SK-N-SH treated with all-trans-retinoic acid at 6 μM for 48 hours (cell line): ENCODE data around the gene NPTXR.
A peak's percentile ranks its signal among the peaks of the same experiment; 100 is the strongest.
"Not testable (repeated sequence)": the region's sequence is repeated elsewhere in the genome, so short reads cannot be mapped to it uniquely, and the experiment has no call there.

Source experiments
- ATAC-seq: fragments of 200-7000 bp; cut with Tn5 transposase; 3 replicates; pipeline ENCODE4 v1.9.1; 2020; ENCODE audit warnings: mild to moderate bottlenecking, moderate library complexity
- ARNTL ChIP-seq: fragments of 450-650 bp; formaldehyde crosslinking; IDR thresholded peaks from 2 replicates; pipeline ENCODE4 v1.5.0; 2020; ENCODE audit warnings: low read depth, mild to moderate bottlenecking, moderate library complexity, borderline replicate concordance
- CSDC2 ChIP-seq: fragments of 250-450 bp; sonication (Bioruptor Pico); IDR thresholded peaks from 2 replicates; pipeline ENCODE4 v1.5.0; 2020; ENCODE audit warnings: mild to moderate bottlenecking, moderate library complexity
- ESRRG ChIP-seq: fragments of 250-450 bp; sonication (Bioruptor Pico); IDR thresholded peaks from 2 replicates; pipeline ENCODE4 v1.6.1; 2021; ENCODE audit warnings: mild to moderate bottlenecking
- GLIS3 ChIP-seq: fragments of 250-450 bp; sonication (Bioruptor Pico); IDR thresholded peaks from 2 replicates; pipeline ENCODE4 v1.5.0; 2020; ENCODE audit warnings: mild to moderate bottlenecking, moderate library complexity
- ISL1 ChIP-seq: fragments of 250-450 bp; sonication (Bioruptor Pico); IDR thresholded peaks from 2 replicates; pipeline ENCODE4 v2.1.2; 2022; ENCODE audit warnings: mild to moderate bottlenecking, moderate library complexity
- OSR1 ChIP-seq: fragments of 250-450 bp; sonication (Bioruptor Pico); IDR thresholded peaks from 2 replicates; pipeline ENCODE4 v1.8.0; 2022; ENCODE audit warnings: moderate library complexity, mild to moderate bottlenecking, inconsistent platforms
- PPARA ChIP-seq: fragments of 250-450 bp; sonication (Bioruptor Pico); IDR thresholded peaks from 2 replicates; pipeline ENCODE4 v1.5.0; 2020; ENCODE audit warnings: mild to moderate bottlenecking, borderline replicate concordance
- RARB ChIP-seq: fragments of 250-450 bp; sonication (Bioruptor Pico); IDR thresholded peaks from 2 replicates; pipeline ENCODE4 v1.8.0; 2021; ENCODE audit warnings: mild to moderate bottlenecking, moderate library complexity
- SNAI2 ChIP-seq: fragments of 250-450 bp; sonication (Bioruptor Pico); IDR thresholded peaks from 2 replicates; pipeline ENCODE4 v1.5.0; 2020; ENCODE audit warnings: mild to moderate bottlenecking, moderate library complexity
- TCF4 ChIP-seq: fragments of 250-450 bp; sonication (Bioruptor Pico); IDR thresholded peaks from 2 replicates; pipeline ENCODE4 v1.8.0; 2021; ENCODE audit warnings: mild to moderate bottlenecking, moderate library complexity, borderline replicate concordance
- TOX ChIP-seq: fragments of 250-450 bp; sonication (Bioruptor Pico); IDR thresholded peaks from 2 replicates; pipeline ENCODE4 v1.8.0; 2021; ENCODE audit warnings: mild to moderate bottlenecking, moderate library complexity, borderline replicate concordance
- ZC3H10 ChIP-seq: fragments of 250-450 bp; sonication (Bioruptor Pico); IDR thresholded peaks from 2 replicates; pipeline ENCODE4 v1.5.1; 2021; ENCODE audit warnings: mild to moderate bottlenecking, moderate library complexity
- ZFP30 ChIP-seq: fragments of 450-650 bp; formaldehyde crosslinking; IDR thresholded peaks from 2 replicates; pipeline ENCODE4 v1.5.0; 2022; ENCODE audit warnings: mild to moderate bottlenecking, moderate library complexity
- ZNF70 ChIP-seq: fragments of 450-650 bp; formaldehyde crosslinking; IDR thresholded peaks from 2 replicates; pipeline ENCODE4 v1.5.0; 2020; ENCODE audit warnings: mild to moderate bottlenecking, moderate library complexity
- ZNF8 ChIP-seq: fragments of 450-650 bp; formaldehyde crosslinking; IDR thresholded peaks from 2 replicates; pipeline ENCODE4 v1.5.0; 2020; ENCODE audit warnings: mild to moderate bottlenecking, moderate library complexity
- TF ChIP-seq, protein P1 (sequence below): fragments of 250-450 bp; sonication (Bioruptor Pico); IDR thresholded peaks from 2 replicates; pipeline ENCODE4 v1.8.0; 2020; ENCODE audit warnings: mild to moderate bottlenecking, moderate library complexity, borderline replicate concordance
- TF ChIP-seq, protein P2 (sequence below): fragments of 250-450 bp; sonication (Bioruptor Pico); IDR thresholded peaks from 2 replicates; pipeline ENCODE4 v1.5.1; 2020; ENCODE audit warnings: low read depth, mild to moderate bottlenecking, moderate library complexity
- TF ChIP-seq, protein P3 (sequence below): fragments of 250-450 bp; sonication (Bioruptor Pico); IDR thresholded peaks from 2 replicates; pipeline ENCODE4 v1.5.1; 2021; ENCODE audit warnings: mild to moderate bottlenecking, moderate library complexity
- TF ChIP-seq, protein P4 (sequence below): fragments of 250-450 bp; sonication (Bioruptor Pico); IDR thresholded peaks from 2 replicates; pipeline ENCODE4 v1.5.0; 2020; ENCODE audit warnings: mild to moderate bottlenecking, moderate library complexity

The NPTXR gene

DNA sequence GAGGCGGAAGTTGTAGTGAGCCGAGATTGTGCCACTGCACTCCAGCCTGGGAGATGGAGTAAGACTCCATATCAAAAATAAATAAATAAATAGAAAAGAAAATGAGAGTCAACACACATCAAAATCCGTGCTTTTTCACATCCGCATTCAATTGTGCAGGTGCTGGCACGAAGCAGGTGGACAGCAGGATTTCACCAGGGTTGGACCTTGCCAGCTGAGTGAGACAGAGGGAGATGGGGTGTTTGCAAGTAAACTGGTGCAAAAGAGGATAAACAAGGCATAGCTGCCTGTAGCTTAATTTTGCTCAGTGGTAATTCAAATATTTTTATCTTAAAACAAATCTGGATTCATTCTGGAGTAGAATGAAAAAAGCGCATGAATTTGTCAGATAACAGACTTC is 26.6 kb downstream of the NPTXR start (continued):
- TF ChIP-seq, protein P1, sequence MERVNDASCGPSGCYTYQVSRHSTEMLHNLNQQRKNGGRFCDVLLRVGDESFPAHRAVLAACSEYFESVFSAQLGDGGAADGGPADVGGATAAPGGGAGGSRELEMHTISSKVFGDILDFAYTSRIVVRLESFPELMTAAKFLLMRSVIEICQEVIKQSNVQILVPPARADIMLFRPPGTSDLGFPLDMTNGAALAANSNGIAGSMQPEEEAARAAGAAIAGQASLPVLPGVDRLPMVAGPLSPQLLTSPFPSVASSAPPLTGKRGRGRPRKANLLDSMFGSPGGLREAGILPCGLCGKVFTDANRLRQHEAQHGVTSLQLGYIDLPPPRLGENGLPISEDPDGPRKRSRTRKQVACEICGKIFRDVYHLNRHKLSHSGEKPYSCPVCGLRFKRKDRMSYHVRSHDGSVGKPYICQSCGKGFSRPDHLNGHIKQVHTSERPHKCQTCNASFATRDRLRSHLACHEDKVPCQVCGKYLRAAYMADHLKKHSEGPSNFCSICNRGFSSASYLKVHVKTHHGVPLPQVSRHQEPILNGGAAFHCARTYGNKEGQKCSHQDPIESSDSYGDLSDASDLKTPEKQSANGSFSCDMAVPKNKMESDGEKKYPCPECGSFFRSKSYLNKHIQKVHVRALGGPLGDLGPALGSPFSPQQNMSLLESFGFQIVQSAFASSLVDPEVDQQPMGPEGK (CRISPR knock-in tag): no peak
- TF ChIP-seq SNAI2 (CRISPR knock-in tag) (no peak), RARB (CRISPR knock-in tag) (no peak), ZC3H10 (no peak), ZNF8 (CRISPR knock-in tag) (no peak)

DNA sequence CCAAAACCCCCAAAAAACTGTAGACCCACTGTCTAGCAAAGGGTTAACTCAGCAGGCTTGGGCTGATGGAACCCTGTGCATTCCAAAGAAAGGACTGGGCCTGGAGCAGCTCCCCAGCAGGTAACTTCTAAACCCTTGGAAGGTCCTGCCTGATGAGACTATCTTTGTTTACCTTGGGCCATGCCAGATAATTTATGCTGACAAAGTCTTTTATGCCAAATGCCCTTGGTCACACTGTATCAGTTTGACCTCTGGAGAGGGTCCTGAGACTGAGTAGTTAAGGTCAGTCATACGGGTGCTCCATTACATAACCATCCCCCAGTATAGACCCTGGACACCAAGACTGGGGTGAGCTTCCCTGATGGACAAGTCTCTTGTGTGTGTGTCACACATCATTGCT is 28.0 kb downstream of the NPTXR start:
- TF ChIP-seq ESRRG (CRISPR knock-in tag): no peak
- TF ChIP-seq SNAI2 (CRISPR knock-in tag): no peak
- TF ChIP-seq, protein P2, sequence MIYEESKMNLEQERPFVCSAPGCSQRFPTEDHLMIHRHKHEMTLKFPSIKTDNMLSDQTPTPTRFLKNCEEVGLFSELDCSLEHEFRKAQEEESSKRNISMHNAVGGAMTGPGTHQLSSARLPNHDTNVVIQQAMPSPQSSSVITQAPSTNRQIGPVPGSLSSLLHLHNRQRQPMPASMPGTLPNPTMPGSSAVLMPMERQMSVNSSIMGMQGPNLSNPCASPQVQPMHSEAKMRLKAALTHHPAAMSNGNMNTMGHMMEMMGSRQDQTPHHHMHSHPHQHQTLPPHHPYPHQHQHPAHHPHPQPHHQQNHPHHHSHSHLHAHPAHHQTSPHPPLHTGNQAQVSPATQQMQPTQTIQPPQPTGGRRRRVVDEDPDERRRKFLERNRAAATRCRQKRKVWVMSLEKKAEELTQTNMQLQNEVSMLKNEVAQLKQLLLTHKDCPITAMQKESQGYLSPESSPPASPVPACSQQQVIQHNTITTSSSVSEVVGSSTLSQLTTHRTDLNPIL: no peak
- TF ChIP-seq ZFP30: no peak
- TF ChIP-seq ZNF70 (CRISPR knock-in tag): no peak
- TF ChIP-seq CSDC2 (CRISPR knock-in tag): no peak
- no peak for TF ChIP-seq ARNTL (CRISPR knock-in tag)
- TF ChIP-seq TOX: no peak
- no peak for ATAC-seq

DNA sequence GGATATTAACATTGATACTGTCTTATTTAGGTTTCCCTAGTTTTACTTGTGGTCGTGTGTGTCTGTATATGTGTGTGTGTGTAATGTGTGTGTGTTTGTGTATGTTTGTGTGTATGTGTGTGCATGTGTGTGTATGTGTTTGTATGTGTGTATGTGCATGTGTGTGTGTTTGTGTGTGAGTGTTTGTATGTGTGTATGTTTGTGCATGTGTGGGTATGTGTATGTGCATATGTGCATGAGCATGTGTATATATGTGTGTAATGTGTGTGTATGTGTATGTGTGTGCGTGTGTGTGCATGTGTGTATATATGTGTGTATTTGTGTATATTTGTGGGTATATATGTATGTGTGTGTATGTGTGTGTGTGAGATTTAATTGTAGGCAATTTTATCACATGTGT is 32.6 kb downstream of the NPTXR start:
- ATAC-seq: no peak
- TF ChIP-seq ZNF8 (CRISPR knock-in tag): no peak
- TF ChIP-seq ZFP30: no peak
- TF ChIP-seq RARB (CRISPR knock-in tag): no peak
- TF ChIP-seq GLIS3 (CRISPR knock-in tag): no peak
- TF ChIP-seq, protein P3, sequence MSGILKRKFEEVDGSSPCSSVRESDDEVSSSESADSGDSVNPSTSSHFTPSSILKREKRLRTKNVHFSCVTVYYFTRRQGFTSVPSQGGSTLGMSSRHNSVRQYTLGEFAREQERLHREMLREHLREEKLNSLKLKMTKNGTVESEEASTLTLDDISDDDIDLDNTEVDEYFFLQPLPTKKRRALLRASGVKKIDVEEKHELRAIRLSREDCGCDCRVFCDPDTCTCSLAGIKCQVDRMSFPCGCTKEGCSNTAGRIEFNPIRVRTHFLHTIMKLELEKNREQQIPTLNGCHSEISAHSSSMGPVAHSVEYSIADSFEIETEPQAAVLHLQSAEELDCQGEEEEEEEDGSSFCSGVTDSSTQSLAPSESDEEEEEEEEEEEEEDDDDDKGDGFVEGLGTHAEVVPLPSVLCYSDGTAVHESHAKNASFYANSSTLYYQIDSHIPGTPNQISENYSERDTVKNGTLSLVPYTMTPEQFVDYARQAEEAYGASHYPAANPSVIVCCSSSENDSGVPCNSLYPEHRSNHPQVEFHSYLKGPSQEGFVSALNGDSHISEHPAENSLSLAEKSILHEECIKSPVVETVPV (CRISPR knock-in tag): no peak
- TF ChIP-seq, protein P2: no peak
- no peak for TF ChIP-seq ZC3H10
- TF ChIP-seq, all 23 proteins: peak for 0

DNA sequence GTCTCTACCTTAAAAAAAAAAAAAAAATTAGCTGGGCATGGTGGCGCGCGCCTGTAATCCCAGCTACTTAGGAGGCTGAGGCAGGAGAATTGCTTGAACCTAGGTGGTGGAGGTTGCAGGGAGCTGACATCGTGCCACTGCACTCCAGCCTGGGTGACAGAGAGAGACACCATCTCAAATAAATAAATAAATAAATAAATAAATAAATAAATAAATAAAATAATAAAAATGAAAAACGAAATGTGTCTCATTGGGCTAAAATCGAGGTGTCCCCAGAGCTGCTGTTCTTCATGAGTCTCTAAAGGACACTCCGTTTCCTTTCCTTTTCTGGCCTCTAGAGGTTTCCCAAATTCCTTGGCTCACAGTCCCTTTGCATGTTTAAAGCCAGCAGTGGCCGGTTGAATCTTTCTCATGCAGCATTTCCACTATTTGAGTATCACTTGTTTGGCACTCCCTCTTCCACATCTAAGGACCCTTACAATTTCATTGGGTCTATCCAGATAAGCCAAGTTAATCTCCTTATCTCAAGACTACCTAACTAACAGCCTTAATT is 38.7 kb downstream of the NPTXR start:
- ATAC-seq: not testable (repeated sequence)

DNA sequence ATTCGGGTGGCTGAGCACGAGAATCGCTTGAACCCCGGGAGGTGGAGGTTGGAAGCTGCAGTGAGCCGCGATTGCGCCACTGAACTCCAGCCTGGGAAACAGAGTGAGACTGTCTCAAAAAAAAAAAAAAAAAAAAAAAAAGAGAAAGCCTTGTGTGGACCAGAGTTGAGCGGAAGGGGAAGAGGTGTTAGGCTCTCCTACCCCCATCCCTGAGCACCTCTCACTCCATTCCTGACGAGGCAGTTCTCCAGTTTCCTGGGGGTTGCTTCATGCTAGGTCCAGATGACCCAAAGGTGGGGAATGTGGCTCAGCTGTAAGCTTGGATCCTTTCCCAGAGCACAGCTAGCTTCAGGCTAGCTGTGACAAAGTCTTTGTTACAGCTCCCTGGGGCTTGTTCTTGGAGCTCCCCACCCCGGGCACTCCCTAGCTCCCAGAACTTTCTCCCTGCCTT is 41.1 kb downstream of the NPTXR start:
- no peak for TF ChIP-seq PPARA
- no peak for TF ChIP-seq GLIS3 (CRISPR knock-in tag)
- TF ChIP-seq TCF4: no peak
- TF ChIP-seq CSDC2 (CRISPR knock-in tag): no peak
- ATAC-seq: peak; percentile 47; the same call in 2 of the 3 replicates

DNA sequence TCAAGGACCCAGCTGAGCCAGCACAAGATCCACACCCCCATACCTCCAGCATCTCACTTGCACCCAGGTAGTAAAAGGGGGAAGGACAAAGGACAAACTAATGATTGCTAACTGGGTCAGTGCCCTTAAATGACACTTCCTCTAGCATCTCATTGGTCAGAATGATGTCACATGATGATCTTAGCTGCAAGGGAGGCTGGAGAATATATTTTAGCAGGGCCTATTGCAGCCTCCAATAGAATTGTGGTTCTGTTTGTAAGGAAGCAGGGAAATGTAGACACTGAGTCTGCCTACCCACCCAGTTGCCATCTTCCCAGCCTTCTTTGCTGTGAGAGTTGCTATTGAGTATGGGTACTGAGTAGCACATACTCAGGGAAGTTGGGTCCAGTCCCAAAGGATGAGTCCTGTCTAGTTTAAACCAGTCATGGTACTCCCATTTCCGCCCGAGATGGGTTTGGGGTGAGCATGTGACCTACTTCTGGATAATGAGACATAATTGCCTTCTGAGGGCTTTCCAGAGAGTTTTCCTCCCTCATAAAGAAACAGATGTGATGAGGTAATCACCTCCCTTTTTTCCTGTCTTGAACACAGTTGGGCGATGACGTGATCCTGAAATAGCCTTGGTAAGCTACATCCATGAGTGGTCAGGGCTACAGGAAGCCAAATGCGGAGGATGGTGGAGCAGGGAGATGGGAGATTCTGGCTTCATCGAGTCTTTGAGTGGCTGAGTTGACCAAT is 44.4 kb downstream of the NPTXR start:
- no peak for ATAC-seq
- no peak for TF ChIP-seq GLIS3 (CRISPR knock-in tag)
- no peak for TF ChIP-seq ARNTL (CRISPR knock-in tag)
- no peak for TF ChIP-seq PPARA

DNA sequence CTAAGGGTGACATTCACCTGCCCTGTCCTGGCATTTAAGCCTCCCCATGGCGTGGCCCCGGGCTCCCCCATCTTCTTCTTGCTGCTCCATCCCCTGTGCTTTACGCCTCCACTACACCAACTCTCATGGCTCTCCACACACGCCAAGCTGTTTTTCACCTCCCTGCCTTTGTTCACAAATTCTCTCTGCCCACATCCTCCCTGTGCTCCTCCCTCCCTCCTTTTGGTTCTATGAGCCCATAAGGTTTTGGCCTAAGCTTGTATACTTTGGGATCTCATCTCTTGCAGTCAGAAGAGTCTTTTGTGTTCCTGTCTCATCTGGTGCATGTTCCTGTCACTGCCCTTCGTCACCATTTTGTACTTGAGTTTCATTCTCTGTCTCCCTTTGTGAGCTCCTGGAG is 45.3 kb downstream of the NPTXR start:
- no peak for TF ChIP-seq ISL1 (CRISPR knock-in tag)
- no peak for TF ChIP-seq SNAI2 (CRISPR knock-in tag)
- TF ChIP-seq, protein P4, sequence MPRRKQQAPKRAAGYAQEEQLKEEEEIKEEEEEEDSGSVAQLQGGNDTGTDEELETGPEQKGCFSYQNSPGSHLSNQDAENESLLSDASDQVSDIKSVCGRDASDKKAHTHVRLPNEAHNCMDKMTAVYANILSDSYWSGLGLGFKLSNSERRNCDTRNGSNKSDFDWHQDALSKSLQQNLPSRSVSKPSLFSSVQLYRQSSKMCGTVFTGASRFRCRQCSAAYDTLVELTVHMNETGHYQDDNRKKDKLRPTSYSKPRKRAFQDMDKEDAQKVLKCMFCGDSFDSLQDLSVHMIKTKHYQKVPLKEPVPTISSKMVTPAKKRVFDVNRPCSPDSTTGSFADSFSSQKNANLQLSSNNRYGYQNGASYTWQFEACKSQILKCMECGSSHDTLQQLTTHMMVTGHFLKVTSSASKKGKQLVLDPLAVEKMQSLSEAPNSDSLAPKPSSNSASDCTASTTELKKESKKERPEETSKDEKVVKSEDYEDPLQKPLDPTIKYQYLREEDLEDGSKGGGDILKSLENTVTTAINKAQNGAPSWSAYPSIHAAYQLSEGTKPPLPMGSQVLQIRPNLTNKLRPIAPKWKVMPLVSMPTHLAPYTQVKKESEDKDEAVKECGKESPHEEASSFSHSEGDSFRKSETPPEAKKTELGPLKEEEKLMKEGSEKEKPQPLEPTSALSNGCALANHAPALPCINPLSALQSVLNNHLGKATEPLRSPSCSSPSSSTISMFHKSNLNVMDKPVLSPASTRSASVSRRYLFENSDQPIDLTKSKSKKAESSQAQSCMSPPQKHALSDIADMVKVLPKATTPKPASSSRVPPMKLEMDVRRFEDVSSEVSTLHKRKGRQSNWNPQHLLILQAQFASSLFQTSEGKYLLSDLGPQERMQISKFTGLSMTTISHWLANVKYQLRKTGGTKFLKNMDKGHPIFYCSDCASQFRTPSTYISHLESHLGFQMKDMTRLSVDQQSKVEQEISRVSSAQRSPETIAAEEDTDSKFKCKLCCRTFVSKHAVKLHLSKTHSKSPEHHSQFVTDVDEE (CRISPR knock-in tag): no peak
- no peak for TF ChIP-seq CSDC2 (CRISPR knock-in tag)
- no peak for TF ChIP-seq OSR1 (CRISPR knock-in tag)

More for the DNA sequence above, 45.3 kb downstream of the NPTXR start:
- ATAC-seq: no peak
